GM18526 (cell line): ENCODE results near the gene MAP3K2.

Experiments used
- POLR2A ChIP-seq: IDR thresholded peaks from 3 replicates; pipeline ENCODE4 v1.6.1; 2011; ENCODE audit not compliant: insufficient read length; ENCODE audit errors: extremely low read depth

MAP3K2 gene

GRCh38 chr2:127404466-127405254, 16.9 kb upstream of the MAP3K2 start:
- TF ChIP-seq POLR2A, result no peak

DNA sequence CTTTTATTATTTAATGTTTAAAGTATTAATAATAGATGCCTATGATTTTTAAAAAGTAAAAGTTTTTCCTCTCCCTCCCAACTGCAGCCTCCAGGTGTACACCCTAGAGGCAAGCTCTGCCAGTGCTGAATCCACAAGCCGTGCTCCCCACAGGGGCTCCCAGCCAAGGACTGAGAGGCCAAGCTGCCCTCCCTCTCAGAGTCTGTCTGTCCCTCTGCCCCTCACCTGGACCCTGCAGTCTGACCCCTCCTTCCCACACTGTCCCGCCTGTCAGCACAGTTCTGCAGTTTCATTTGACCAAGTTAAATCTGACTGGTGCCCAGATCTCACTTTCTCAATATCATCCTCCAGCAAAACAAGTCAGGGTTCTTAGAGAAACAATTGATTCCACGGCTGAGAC, 15.7 kb upstream of the MAP3K2 start:
- no peak for TF ChIP-seq POLR2A

DNA sequence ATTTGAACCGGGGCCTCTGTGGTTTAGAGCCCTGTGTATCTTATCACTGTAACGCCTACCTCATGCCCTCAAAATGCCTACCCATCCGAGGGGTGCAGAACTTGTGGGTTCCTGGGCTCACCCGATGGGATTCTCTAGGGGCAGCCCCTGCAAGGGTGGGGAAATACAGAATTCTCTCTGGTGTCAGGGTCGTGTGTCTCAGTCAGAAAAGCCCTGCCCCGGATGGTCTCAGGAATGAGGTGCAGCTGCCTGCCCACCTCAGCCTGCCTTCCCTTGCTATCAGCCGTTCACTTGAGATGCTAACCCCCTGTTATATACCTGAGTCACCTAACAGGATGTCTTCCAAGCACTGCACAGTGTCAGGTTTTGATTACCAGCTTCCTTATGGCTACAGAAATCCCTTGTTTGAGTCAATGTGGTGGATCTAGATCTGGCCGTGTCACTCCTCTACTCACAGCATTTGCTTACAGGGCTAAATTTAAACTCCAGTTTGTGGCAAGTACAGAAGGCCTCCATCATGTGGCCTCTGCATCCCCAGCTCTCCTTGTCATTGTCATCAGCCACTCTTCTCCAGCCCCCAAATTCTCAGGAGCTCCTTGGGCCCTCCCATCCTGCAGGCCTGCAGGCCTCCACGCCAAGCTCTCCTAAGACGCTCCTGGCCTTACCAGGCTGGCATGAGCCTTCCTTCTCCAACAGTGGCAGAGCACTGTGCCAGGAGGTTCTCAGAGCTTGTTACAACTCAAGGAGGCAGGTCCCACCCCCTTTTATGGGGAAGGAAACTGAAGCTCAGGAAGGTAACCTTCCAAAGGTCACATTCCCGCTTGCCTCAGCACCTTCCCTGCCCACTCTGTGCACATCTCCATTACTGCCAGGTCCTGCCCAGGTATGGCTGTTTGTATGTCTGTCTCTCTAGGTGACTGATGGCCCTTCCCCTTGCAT, 14.3 kb upstream of the MAP3K2 start:
- no peak for TF ChIP-seq POLR2A

DNA sequence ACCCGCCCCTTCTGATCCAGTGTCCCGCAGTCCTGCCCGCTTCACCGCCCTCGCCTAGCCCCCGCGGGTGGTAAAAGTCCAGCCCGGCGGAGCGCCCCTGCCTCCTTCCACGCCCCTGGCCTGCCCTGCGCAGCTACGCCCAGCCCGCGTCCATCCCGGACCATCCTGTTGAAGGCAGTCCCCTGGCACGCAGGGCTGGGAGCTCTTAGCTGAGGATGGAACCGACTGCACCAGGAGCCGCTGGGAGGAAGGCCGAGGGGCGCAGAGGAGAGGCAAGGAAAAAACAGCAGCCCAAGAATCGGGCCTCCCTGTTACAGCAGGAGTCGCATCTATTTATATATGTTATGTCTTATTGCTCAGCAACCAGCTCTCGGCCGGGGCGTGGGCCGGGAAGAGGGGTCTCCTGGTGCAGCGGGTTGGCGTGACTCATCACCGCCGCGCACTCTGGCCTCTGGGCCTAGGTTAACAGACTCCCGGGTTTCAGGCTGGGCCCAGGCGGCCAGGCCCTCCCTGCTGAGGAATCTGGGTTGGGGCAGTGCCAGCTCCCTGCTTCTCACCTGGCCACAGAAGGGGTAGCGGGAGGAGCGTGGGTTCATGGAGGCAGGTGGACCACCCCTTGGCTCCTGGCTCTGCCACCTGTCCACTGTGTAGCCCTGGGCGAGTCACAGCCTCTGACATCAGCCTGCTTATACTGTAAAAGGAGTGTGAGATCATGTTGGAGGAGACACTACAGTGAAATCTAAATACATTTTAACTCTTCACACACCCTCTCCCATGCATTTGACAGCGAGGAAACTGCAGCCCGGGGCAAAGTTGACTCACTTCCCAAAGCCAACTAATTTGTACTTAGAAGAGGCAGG, 13.4 kb upstream of the MAP3K2 start:
- TF ChIP-seq POLR2A, result no peak

DNA sequence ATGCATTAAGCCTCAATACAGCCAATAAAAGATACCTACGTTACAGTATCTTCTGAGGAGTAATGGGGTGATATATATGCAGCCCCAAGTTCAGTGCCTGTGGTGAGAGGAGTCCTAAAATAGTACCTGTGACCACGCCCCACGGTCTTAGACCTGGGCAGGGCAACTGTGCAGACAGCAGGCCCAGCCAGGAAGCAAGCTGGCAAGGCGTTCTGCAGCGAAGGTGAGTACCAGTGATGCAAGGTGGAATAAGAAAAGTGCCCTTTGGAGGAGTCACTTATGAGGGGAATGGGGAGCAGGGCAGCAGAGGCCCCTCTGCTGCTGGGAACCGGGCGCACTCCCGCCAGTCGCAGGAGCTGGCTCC, 12.7 kb upstream of the MAP3K2 start:
- no peak for TF ChIP-seq POLR2A

- TF ChIP-seq POLR2A, result no peak
Observed at GRCh38 chr2:127398239-127398590, 10.4 kb upstream of the MAP3K2 start.

GRCh38 chr2:127397568-127398238, 9.9 kb upstream of the MAP3K2 start:
- TF ChIP-seq POLR2A, result no peak

DNA sequence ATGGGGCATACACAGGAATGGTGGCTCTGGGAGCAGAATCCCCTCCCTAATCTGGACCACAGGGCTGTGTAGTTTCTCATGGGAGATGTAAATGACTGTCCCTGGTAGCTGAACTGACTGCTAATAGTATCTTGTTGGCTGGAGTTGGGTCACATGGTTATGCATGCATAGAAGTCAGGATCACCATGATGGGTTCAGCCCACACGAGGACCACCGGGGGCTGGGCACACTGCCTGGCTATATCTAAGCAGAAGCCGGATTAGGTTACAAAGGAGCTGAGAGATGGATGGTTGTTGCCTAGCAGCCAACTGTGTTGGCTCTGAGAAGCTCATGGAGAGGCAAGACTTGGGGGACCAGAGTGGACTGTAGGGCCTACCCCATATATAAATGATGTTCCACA, 6.7 kb upstream of the MAP3K2 start:
- no peak for TF ChIP-seq POLR2A

GRCh38 chr2:127392828-127393578, 5.2 kb upstream of the MAP3K2 start:
- no peak for TF ChIP-seq POLR2A

- no peak for TF ChIP-seq POLR2A
Observed at GRCh38 chr2:127392133-127392827, 4.5 kb upstream of the MAP3K2 start.

DNA sequence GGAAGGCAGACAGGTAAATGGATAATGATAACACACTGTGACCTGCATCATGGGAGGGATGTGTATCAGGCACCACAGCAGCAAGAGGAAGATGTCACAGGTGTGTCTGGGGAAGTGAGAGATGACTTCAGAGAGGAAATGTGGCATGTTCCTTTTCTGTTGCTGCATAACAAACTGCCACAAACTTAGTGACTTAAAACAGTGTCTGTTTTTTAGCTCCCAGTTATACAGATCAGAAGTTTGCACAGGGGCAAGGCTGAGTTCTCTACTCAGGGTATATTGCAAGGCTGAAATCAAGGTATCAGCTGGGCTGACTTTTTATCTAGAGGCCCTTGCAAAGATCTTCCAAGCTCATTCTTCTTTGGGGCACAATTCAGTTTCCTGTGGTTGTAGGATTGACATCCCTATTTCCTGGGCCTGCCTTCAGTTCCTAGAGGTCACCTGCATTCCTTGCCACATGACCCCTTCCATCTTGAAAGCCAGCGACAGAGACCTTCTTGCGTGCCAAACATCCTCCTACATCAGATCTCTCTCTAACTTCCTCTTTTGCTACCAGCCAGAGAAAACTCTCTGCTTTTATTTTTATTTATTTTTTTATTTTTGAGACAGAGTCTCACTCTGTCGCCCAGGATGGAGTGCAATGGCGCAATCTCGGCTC, 2.1 kb upstream of the MAP3K2 start:
- TF ChIP-seq POLR2A, result no peak

GRCh38 chr2:127388423-127389164, 819 bp upstream of the MAP3K2 start:
- TF ChIP-seq POLR2A, result no peak
